Measurements from ENCODE around the gene SETBP1. TPM values are rescaled to one million over a fixed set of nuclear protein-coding genes. Genes with fewer than 3 reads are reported as not detected.

Gene SETBP1
- total and polyA plus RNA-seq, 9 of the 15 experiments (the other 6 are each of a cell fraction or from before 2014, with no cell fraction given), result under 0.01 to 0.13 (median 0.04) TPM

DNA sequence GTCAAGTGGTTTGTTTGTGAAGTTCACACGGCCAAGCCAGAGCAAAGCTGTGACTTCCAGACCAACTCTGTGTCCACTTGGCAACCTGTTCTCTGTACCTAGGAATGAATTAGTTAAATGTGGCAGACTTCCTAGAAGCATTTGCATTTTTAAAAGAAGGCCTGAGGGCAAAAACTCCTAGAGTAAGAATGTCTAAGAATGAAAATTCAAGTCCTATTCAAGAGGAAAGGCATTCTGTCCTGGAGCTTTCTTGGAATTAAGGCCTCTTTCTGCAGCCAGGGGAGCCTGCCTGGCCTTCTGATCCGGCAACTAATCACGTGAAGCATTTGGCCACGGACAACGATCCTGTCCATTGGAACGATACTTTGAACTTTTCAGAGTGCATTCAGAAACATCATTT, 155.0 kb downstream of the SETBP1 start:
- no peak for DNase-seq (ENCODE audit: extremely low read depth in 1 of 4, low spot score in 3 of 4)
- WGBS (ENCODE audit: insufficient coverage, low coverage, missing lambda C conversion rate), result 48% methylated on average over 6 of the region's 6 CpGs
- Histone ChIP-seq H3K27ac (ENCODE audit: extremely low read depth, low read depth, low read length) (no peak overlapping the region), H3K4me2 (ENCODE audit: insufficient read depth, low read length) (no peak overlapping the region), H4K20me1 (replicated peaks; ENCODE audit: control insufficient read depth, insufficient read depth, low read length) (no peaks in the 10 kb centered on the region), H3K4me3 (no peak overlapping the region), H2AFZ (ENCODE audit: low read depth, low read length) (no peak overlapping the region), H3K9me3 (replicated peaks; ENCODE audit: control insufficient read depth, insufficient read depth, low read depth, low read length) (no peaks in the 10 kb centered on the region), H3K9ac (ENCODE audit: insufficient read depth in 1 of 2, low read depth in 2 of 2, low read length in 2 of 2) (no peak overlapping the region), H3K79me2 (ENCODE audit: control insufficient read depth, insufficient read depth, low read length) (no peaks in the 10 kb centered on the region), H3K4me1 (replicated peaks in 1 of 2; ENCODE audit: control insufficient read depth in 2 of 2, insufficient read depth in 2 of 2, low read length in 2 of 2) (peaks cover 0 to 6% of the 10 kb centered on the region in 2 experiments; a peak in 2 of 5 replicates), H3K27me3 (ENCODE audit: control insufficient read depth in 2 of 2, insufficient read depth in 2 of 2, low read length in 2 of 2) (no peaks in the 10 kb centered on the region), H3K9me1 (ENCODE audit: control insufficient read depth, insufficient read depth, low read length) (no peaks in the 10 kb centered on the region), H3K36me3 (ENCODE audit: control insufficient read depth, insufficient read depth, low read length) (no peaks in the 10 kb centered on the region)
- no peak for ATAC-seq
- ChIA-PET CTCF (ENCODE audit: low intra/inter-chr PET ratio) (no interaction called here), POLR2A (no interaction called here)
- BruUV-seq (replicated peaks), result no TSS peak
- TF ChIP-seq SMC3 (conservative IDR thresholded peaks at IDR 0.05; ENCODE audit: insufficient read depth, low read depth, low read length) (no peak), ZNF165 (CRISPR knock-in tag; IDR thresholded peaks at IDR 0.05; ENCODE audit: borderline replicate concordance) (no peak), DMBX1 (CRISPR knock-in tag; IDR thresholded peaks at IDR 0.05; ENCODE audit: borderline replicate concordance) (no peak), E2F3 (CRISPR knock-in tag; IDR thresholded peaks at IDR 0.05) (no peak)
- in situ Hi-C loops (cut with MboI), result no loop called here
- intact Hi-C loops (cut with micrococcal nuclease), result no loop called here
- FAIRE-seq, result no peak

GRCh38 chr18:44836263-44836662, 155.6 kb downstream of the SETBP1 start:
- FAIRE-seq, result no peak
- H3K4me2 ChIP-seq (ENCODE audit: insufficient read depth, low read length), result no peak overlapping the region
- in situ Hi-C loops (cut with MboI) (no loop called here), intact Hi-C loops (cut with micrococcal nuclease) (no loop called here)
- no peaks in the 10 kb centered on the region for H3K36me3 ChIP-seq (ENCODE audit: control insufficient read depth, insufficient read depth, low read length)
- no peak for DNase-seq (ENCODE audit: extremely low read depth in 1 of 4, low spot score in 3 of 4)
- 20% methylated on average over 2 of the region's 2 CpGs for WGBS (ENCODE audit: insufficient coverage, low coverage, missing lambda C conversion rate)
- no peaks in the 10 kb centered on the region for H4K20me1 ChIP-seq (replicated peaks; ENCODE audit: control insufficient read depth, insufficient read depth, low read length)
- H3K9me3 ChIP-seq (replicated peaks; ENCODE audit: control insufficient read depth, insufficient read depth, low read depth, low read length), result no peaks in the 10 kb centered on the region
- H3K9me1 ChIP-seq (ENCODE audit: control insufficient read depth, insufficient read depth, low read length), result no peaks in the 10 kb centered on the region
- H3K4me1 ChIP-seq (replicated peaks in 1 of 2; ENCODE audit: control insufficient read depth in 2 of 2, insufficient read depth in 2 of 2, low read length in 2 of 2), result peaks cover 0 to 6% of the 10 kb centered on the region in 2 experiments; a peak in 2 of 5 replicates
- H2AFZ ChIP-seq (ENCODE audit: low read depth, low read length), result no peak overlapping the region
- ChIA-PET CTCF (ENCODE audit: low intra/inter-chr PET ratio) (no interaction called here), POLR2A (no interaction called here)
- H3K4me3 ChIP-seq, result no peak overlapping the region
- no peaks in the 10 kb centered on the region for H3K79me2 ChIP-seq (ENCODE audit: control insufficient read depth, insufficient read depth, low read length)
- H3K27me3 ChIP-seq (ENCODE audit: control insufficient read depth in 2 of 2, insufficient read depth in 2 of 2, low read length in 2 of 2), result no peaks in the 10 kb centered on the region
- H3K9ac ChIP-seq (ENCODE audit: insufficient read depth in 1 of 2, low read depth in 2 of 2, low read length in 2 of 2), result no peak overlapping the region
- no peak overlapping the region for H3K27ac ChIP-seq (ENCODE audit: extremely low read depth, low read depth, low read length)
- BruUV-seq (replicated peaks), result no TSS peak
- ATAC-seq, result no peak
- TF ChIP-seq NCOA6 (IDR thresholded peaks at IDR 0.05) (no peak), ARNT (IDR thresholded peaks at IDR 0.05) (no peak), NFE2L1 (tag; IDR thresholded peaks at IDR 0.05; ENCODE audit: borderline replicate concordance, low read depth) (no peak), ZKSCAN3 (CRISPR knock-in tag; IDR thresholded peaks at IDR 0.05) (no peak), KAT7 (CRISPR knock-in tag; IDR thresholded peaks at IDR 0.05; ENCODE audit: borderline replicate concordance) (no peak)
